HG03135 (cell line): ENCODE results near the gene MAMDC4.
A peak's percentile ranks its signal among the peaks of the same experiment; 100 is the strongest.
"Not testable (repeated sequence)": the region's sequence is repeated elsewhere in the genome, so short reads cannot be mapped to it uniquely, and the experiment has no call there.

Source experiments
- ATAC-seq: cut with Tn5 transposase; IDR thresholded peaks from one replicate; pipeline ENCODE4 v1.9.1; 2021; ENCODE audit warnings: mild to moderate bottlenecking, moderate library complexity; ENCODE audit not compliant: unreplicated experiment

MAMDC4 gene

GRCh38 chr9:136837856-136838277 lies 14.3 kb upstream of the MAMDC4 start:
- ATAC-seq, result not testable (repeated sequence)

GRCh38 chr9:136838314-136839228 lies 13.6 kb upstream of the MAMDC4 start:
- no peak for ATAC-seq

- no peak for ATAC-seq
These were observed 12.7 kb upstream of the MAMDC4 start for GRCh38 chr9:136839229-136840139.

GRCh38 chr9:136840140-136840876 lies 11.8 kb upstream of the MAMDC4 start:
- no peak for ATAC-seq

- no peak for ATAC-seq
These were observed 11.1 kb upstream of the MAMDC4 start for GRCh38 chr9:136840877-136841645.

GRCh38 chr9:136841646-136842379 lies 10.3 kb upstream of the MAMDC4 start:
- ATAC-seq, result not testable (repeated sequence)

GRCh38 chr9:136842380-136842948 lies 9.7 kb upstream of the MAMDC4 start, which contains the start of gene AJM1:
Gene AJM1, plus strand, starts transcription at chr9:136842478. Its CDS starts 1,937 bp downstream, at chr9:136844415.
- ATAC-seq, result peak; percentile 68

GRCh38 chr9:136843159-136843800 lies 8.9 kb upstream of the MAMDC4 start:
- ATAC-seq, result not testable (repeated sequence)

GRCh38 chr9:136843801-136844740 lies 8.1 kb upstream of the MAMDC4 start:
- not testable (repeated sequence) for ATAC-seq

GRCh38 chr9:136844761-136845464 lies 7.2 kb upstream of the MAMDC4 start:
- ATAC-seq, result no peak

- ATAC-seq, result no peak
These were observed 6.5 kb upstream of the MAMDC4 start for GRCh38 chr9:136845465-136846260.

- ATAC-seq, result no peak
These were observed 5.6 kb upstream of the MAMDC4 start for GRCh38 chr9:136846376-136847087.

- no peak for ATAC-seq
These were observed 4.9 kb upstream of the MAMDC4 start for GRCh38 chr9:136847088-136847825.

GRCh38 chr9:136847826-136848392 lies 4.2 kb upstream of the MAMDC4 start:
- no peak for ATAC-seq
